ENCODE data around the gene NOP14.

Gene NOP14

GRCh38 chr4:2930758-2931511 is 32.3 kb downstream of the NOP14 start:
- H3K27ac Mint-ChIP-seq = peak overlapping the region; percentile 48

DNA sequence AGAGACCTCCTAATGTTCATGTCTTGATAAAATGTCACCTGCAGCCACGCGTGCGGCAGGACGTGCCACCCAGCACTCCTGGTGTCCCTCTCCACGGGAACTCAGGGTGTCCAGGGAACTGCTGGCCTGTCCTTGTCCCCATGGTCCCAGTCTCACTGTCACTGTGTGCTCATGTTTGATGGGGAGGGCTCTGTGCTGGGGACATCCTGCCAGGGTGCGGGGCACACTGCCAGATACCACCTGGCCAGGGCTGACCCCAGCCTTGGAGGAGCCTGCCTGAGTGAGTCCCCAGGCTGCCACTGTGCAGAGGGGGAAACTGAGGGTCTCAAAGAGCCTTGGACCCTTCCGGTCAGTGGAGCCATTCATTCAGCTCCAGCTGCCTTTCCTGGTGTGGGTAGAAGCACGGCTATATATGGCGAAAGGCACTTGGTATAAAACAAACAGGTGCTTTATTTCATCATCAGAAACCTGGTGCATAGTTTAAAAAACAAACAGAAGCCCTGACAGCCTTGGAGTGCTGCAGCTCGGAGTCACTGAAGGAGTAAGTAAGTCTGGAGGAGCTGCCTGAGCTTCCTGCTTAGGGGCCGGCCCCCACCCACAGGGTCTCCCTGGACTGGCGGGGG is 33.0 kb downstream of the NOP14 start:
- H3K27me3 Mint-ChIP-seq (ENCODE audit: low read depth, poor library complexity) = no peaks in the 10 kb centered on the region
- H3K4me3 Mint-ChIP-seq = no peak overlapping the region
- H3K4me1 Mint-ChIP-seq = peaks cover 12% of the 10 kb centered on the region
- no peak for TF ChIP-seq CTCF (IDR thresholded peaks at IDR 0.05)
- peaks cover 30% of the 10 kb centered on the region for H3K36me3 Mint-ChIP-seq (ENCODE audit: low read depth)
- no peaks in the 10 kb centered on the region for H3K9me3 Mint-ChIP-seq
- peak overlapping the region; percentile 48 for H3K27ac Mint-ChIP-seq
- no peak for DNase-seq

More at GRCh38 chr4:2930758-2931511, 32.3 kb downstream of the NOP14 start:
- Mint-ChIP-seq H3K4me1 (peaks cover 19% of the 10 kb centered on the region), H3K27me3 (ENCODE audit: low read depth, poor library complexity) (no peaks in the 10 kb centered on the region), H3K4me3 (no peak overlapping the region), H3K36me3 (ENCODE audit: low read depth) (peaks cover 28% of the 10 kb centered on the region), H3K9me3 (no peaks in the 10 kb centered on the region)
- DNase-seq = no peak
- TF ChIP-seq CTCF (IDR thresholded peaks at IDR 0.05) = no peak

- Mint-ChIP-seq H3K9me3 (no peaks in the 10 kb centered on the region), H3K4me3 (no peak overlapping the region), H3K36me3 (ENCODE audit: low read depth) (peaks cover 37% of the 10 kb centered on the region), H3K27ac (peak overlapping the region; percentile 96), H3K27me3 (ENCODE audit: low read depth, poor library complexity) (no peaks in the 10 kb centered on the region), H3K4me1 (peaks cover 17% of the 10 kb centered on the region)
- DNase-seq = no peak
- no peak for TF ChIP-seq CTCF (IDR thresholded peaks at IDR 0.05)
Observed at GRCh38 chr4:2929469-2929868, 33.7 kb downstream of the NOP14 start.

DNA sequence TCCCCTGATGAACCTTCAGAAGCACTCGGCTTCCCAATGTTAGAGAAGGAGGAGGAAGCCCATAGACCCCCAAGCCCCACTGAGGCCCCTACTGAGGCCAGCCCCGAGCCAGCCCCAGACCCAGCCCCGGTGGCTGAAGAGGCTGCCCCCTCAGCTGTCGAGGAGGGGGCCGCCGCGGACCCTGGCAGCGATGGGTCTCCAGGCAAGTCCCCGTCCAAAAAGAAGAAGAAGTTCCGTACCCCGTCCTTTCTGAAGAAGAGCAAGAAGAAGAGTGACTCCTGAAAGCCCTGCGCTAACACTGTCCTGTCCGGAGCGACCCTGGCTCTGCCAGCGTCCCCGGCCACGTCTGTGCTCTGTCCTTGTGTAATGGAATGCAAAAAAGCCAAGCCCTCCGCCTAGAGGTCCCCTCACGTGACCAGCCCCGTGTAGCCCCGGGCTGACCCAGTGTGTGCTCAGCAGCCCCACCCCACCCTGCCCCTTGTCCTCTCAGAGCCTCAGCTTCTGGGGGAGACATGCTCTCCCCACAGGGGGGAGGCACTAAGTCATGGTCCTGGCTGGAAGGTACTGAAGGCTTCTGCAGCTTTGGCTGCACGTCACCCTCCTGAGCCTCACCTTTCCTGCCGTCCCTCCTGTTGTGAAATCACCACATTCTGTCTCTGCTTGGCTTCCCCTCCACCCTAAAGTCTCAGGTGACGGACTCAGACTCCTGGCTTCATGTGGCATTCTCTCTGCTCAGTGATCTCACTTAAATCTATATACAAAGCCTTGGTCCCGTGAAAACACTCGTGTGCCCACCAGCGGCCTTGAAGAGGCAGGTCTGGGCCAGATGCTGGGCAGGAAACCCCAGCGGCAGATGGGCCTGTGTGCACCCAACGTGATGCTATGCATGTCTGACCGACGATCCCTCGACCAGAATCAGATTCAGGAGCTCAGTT is 34.7 kb downstream of the NOP14 start:
- peaks cover 23% of the 10 kb centered on the region for H3K4me1 Mint-ChIP-seq
- TF ChIP-seq CTCF (IDR thresholded peaks at IDR 0.05) = no peak
- H3K27me3 Mint-ChIP-seq (ENCODE audit: low read depth, poor library complexity) = no peaks in the 10 kb centered on the region
- H3K9me3 Mint-ChIP-seq = no peaks in the 10 kb centered on the region
- peaks cover 42% of the 10 kb centered on the region for H3K36me3 Mint-ChIP-seq (ENCODE audit: low read depth)
- no peak for DNase-seq
- peak overlapping the region; percentile 96 for H3K27ac Mint-ChIP-seq
- no peak overlapping the region for H3K4me3 Mint-ChIP-seq

- Mint-ChIP-seq H3K36me3 (ENCODE audit: low read depth) (peaks cover 45% of the 10 kb centered on the region), H3K27ac (peak overlapping the region; percentile 89), H3K4me1 (peaks cover 19% of the 10 kb centered on the region), H3K4me3 (no peak overlapping the region), H3K9me3 (no peaks in the 10 kb centered on the region), H3K27me3 (ENCODE audit: low read depth, poor library complexity) (no peaks in the 10 kb centered on the region)
- TF ChIP-seq CTCF (IDR thresholded peaks at IDR 0.05) = no peak
- DNase-seq = no peak
Observed at GRCh38 chr4:2927696-2928075, 35.5 kb downstream of the NOP14 start.
